Measurements from ENCODE around the gene SHISA7. TPM values are rescaled to one million over a fixed set of nuclear protein-coding genes. Genes with fewer than 3 reads are reported as not detected.
A peak's percentile ranks its signal among the peaks of the same experiment; 100 is the strongest.

The SHISA7 gene
- polyA plus RNA-seq, 2 of the 4 experiments (the other 2 are of a cell fraction) = 0.01 TPM; not detected in 1

GRCh38 chr19:55391191-55391670 lies 51.9 kb downstream of the SHISA7 start:
- peak overlapping the region; percentile 90; the same call in 2 of the 3 replicates for H3K4me2 ChIP-seq
- peak overlapping the region in 1 of 2 experiments; percentile 99; a peak in 2 of 6 replicates for H3K27ac ChIP-seq
- TF ChIP-seq TFCP2L1 (CRISPR knock-in tag; IDR thresholded peaks at IDR 0.05) = peak; percentile 58; the same call in 1 of the 2 replicates
- 0 out of 2 replicates have a peak, but pooled peaks have one; percentile 52 for TF ChIP-seq CHD4 (IDR thresholded peaks at IDR 0.05; ENCODE audit: borderline replicate concordance)
- TF ChIP-seq USF2 (IDR thresholded peaks at IDR 0.05) = no peak
- TF ChIP-seq MAZ (IDR thresholded peaks at IDR 0.05; ENCODE audit: borderline replicate concordance, low read depth, low read length) = no peak
- TF ChIP-seq ATOH8 (CRISPR knock-in tag; IDR thresholded peaks at IDR 0.05; ENCODE audit: low read depth) = no peak
- no peak for TF ChIP-seq EHMT2 (IDR thresholded peaks at IDR 0.05; ENCODE audit: low read depth)
- no peak for TF ChIP-seq CHD2 (IDR thresholded peaks at IDR 0.05; ENCODE audit: low read length, partially characterized antibody)
- no peak for TF ChIP-seq SREBF2 (IDR thresholded peaks at IDR 0.05)
- 0 out of 2 replicates have a peak, but pooled peaks have one; percentile 34 for TF ChIP-seq HOXA7 (CRISPR knock-in tag; IDR thresholded peaks at IDR 0.05)
- TF ChIP-seq REST (IDR thresholded peaks at IDR 0.05) = no peak
- TF ChIP-seq EHF (CRISPR knock-in tag; IDR thresholded peaks at IDR 0.05) = no peak
- peak; percentile 88 for TF ChIP-seq ZFP36 (IDR thresholded peaks at IDR 0.05; ENCODE audit: borderline replicate concordance, partially characterized antibody)
- TF ChIP-seq HEYL (CRISPR knock-in tag; IDR thresholded peaks at IDR 0.05) = no peak
- TF ChIP-seq HOXB13 (CRISPR knock-in tag; IDR thresholded peaks at IDR 0.05; ENCODE audit: low read depth) = peak; percentile 49; the same call in 1 of the 2 replicates
- no peak for TF ChIP-seq CBX2 (IDR thresholded peaks at IDR 0.05; ENCODE audit: borderline replicate concordance, low read depth)
- TF ChIP-seq PBX3 (IDR thresholded peaks at IDR 0.05) = peak; percentile 72; the same call in 1 of the 2 replicates
- TF ChIP-seq ZC3H11A (IDR thresholded peaks at IDR 0.05) = no peak
- peak; percentile 91 for TF ChIP-seq KDM1A (IDR thresholded peaks at IDR 0.05; ENCODE audit: low read depth)
- no peak for TF ChIP-seq ZSCAN20 (CRISPR knock-in tag; IDR thresholded peaks at IDR 0.05)
- TF ChIP-seq CBX8 (IDR thresholded peaks at IDR 0.05) = no peak
- peak; percentile 52; the same call in 1 of the 2 replicates for TF ChIP-seq RARB (CRISPR knock-in tag; IDR thresholded peaks at IDR 0.05)
- TF ChIP-seq ELK1 (IDR thresholded peaks at IDR 0.05; ENCODE audit: low read depth, low read length) = no peak
- no peak for TF ChIP-seq GATA3 (IDR thresholded peaks at IDR 0.05; ENCODE audit: borderline replicate concordance)
- H3K9me3 ChIP-seq = no peaks in the 10 kb centered on the region
- DNase-seq (ENCODE audit: low read depth in 1 of 2, low spot score in 1 of 2) = no peak
- 85% methylated on average over 12 of the region's 12 CpGs for WGBS (ENCODE audit: missing lambda C conversion rate)
- FAIRE-seq = no peak
- ChIA-PET CTCF (interaction anchor here (0.8 to 7.0 kb wide), 10 partner anchors 8 to 257 kb away, joined by 3 to 38 read pairs (median 6); partner anchors contain the start of gene CCDC106), POLR2A (interaction anchor here (1.2 to 6.5 kb wide), 2 partner anchors 16 to 274 kb away, joined by 4 to 55 read pairs; partner anchors contain the start of genes PPP1R12C and UBE2S)
- ATAC-seq = peak; percentile 4 to 6; a peak in 4 of 6 replicates
- H3K4me1 ChIP-seq = peaks cover 61% of the 10 kb centered on the region
- no peak overlapping the region for H3K4me3 ChIP-seq
